Vagina (tissue), 2 donors: ENCODE data around the gene NKAIN2. TPM values are rescaled to one million over a fixed set of nuclear protein-coding genes. Genes with fewer than 3 reads are reported as not detected.

ENCODE experiments used
- DNase-seq, 2 donors: peaks; one replicate each; pipeline ENCODE4 v3.0.0-alpha.2; 2017; ENCODE audit errors: extremely low spot score in 2 of 2
- H3K27ac ChIP-seq: fragments of 200-600 bp; sonication (generic); one replicate; pipeline ENCODE4 v1.5.1; 2019
- H3K27me3 ChIP-seq: fragments of 200-600 bp; sonication (generic); one replicate; pipeline ENCODE4 v1.5.1; 2019
- H3K36me3 ChIP-seq, 2 donors: fragments of 200-600 bp; sonication (generic); one replicate each; pipeline ENCODE4 v1.5.1; 2017 to 2019
- H3K4me1 ChIP-seq: fragments of 200-600 bp; sonication (generic); one replicate; pipeline ENCODE4 v1.5.1; 2019
- H3K4me3 ChIP-seq, 2 donors: fragments of 200-600 bp; sonication (generic); 1 replicate in 1 of 2; 2 replicates in 1 of 2; pipeline ENCODE4 v1.5.1; 2016 to 2019
- H3K9me3 ChIP-seq: fragments of 200-600 bp; sonication (generic); one replicate; pipeline ENCODE4 v1.5.1; 2019
- CTCF ChIP-seq, 3 experiments: fragments of 450-650 bp in 2 of 3; fragments of 200-600 bp in 1 of 3; sonication (generic) in 1 of 3; IDR thresholded peaks; one replicate each; pipeline ENCODE4 v1.5.1; 2017 to 2019; ENCODE audit warnings: antibody characterized with exemption in 3 of 3, mild to moderate bottlenecking in 2 of 3, moderate library complexity in 2 of 3
- POLR2A ChIP-seq, 2 donors: fragments of 450-650 bp; IDR thresholded peaks; one replicate each; pipeline ENCODE4 v1.6.1; 2017; ENCODE audit warnings: antibody characterized with exemption in 2 of 2, mild to moderate bottlenecking in 2 of 2, moderate library complexity in 2 of 2
- POLR2AphosphoS5 ChIP-seq, 2 donors: sonication (generic); formaldehyde crosslinking; IDR thresholded peaks; one replicate each; pipeline ENCODE4 v1.9.0; 2017; ENCODE audit warnings: antibody characterized with exemption in 2 of 2, mild to moderate bottlenecking in 2 of 2, low read depth in 1 of 2; ENCODE audit not compliant: insufficient read depth in 1 of 2
- intact Hi-C: fragments of 100-400 bp; cut with DNase I; formaldehyde crosslinking; loops from one replicate; pipeline ENCODE4 v1.15.1; 2023
- total RNA-seq: library from RNA; depleted of rRNA; stranded (reverse); fragments of >200 nt; gene quantifications from one replicate; pipeline ENCODE4 v1.2.3, GENCODE V29; 2016

NKAIN2 gene
- total RNA-seq, 1 donor from 2014 or later: not detected

GRCh38 chr6:124872361-124873065, 1068.8 kb downstream of the NKAIN2 start:
- Histone ChIP-seq H3K36me3 (no peaks in the 10 kb centered on the region), H3K4me3 (no peak overlapping the region), H3K9me3 (no peaks in the 10 kb centered on the region), H3K27ac (no peak overlapping the region), H3K27me3 (no peaks in the 10 kb centered on the region), H3K4me1 (no peaks in the 10 kb centered on the region)
- intact Hi-C loops: no loop called here
- no peak for DNase-seq
- TF ChIP-seq CTCF (IDR thresholded peaks at IDR 0.05) (no peak), POLR2AphosphoS5 (IDR thresholded peaks at IDR 0.05; ENCODE audit: insufficient read depth in 1 of 2, low read depth in 1 of 2) (no peak), POLR2A (IDR thresholded peaks at IDR 0.05) (no peak)

- Histone ChIP-seq H3K4me1 (no peaks in the 10 kb centered on the region), H3K27ac (no peak overlapping the region), H3K27me3 (no peaks in the 10 kb centered on the region), H3K4me3 (no peak overlapping the region), H3K36me3 (no peaks in the 10 kb centered on the region), H3K9me3 (no peaks in the 10 kb centered on the region)
- TF ChIP-seq CTCF (IDR thresholded peaks at IDR 0.05) (no peak), POLR2A (IDR thresholded peaks at IDR 0.05) (no peak), POLR2AphosphoS5 (IDR thresholded peaks at IDR 0.05; ENCODE audit: insufficient read depth in 1 of 2, low read depth in 1 of 2) (no peak)
- intact Hi-C loops: no loop called here
- no peak for DNase-seq
These were observed 1069.4 kb downstream of the NKAIN2 start for GRCh38 chr6:124873066-124873410.

Other genes starting within 250 kb of the NKAIN2 start
- gene TRDN, start 166.9 kb upstream of the NKAIN2 start, total RNA-seq: not detected